Thyroid gland (tissue), 4 donors: ENCODE results near the gene RFX2.

Experiments
- POLR2A ChIP-seq, 2 donors: fragments of 450-650 bp; IDR thresholded peaks; one replicate each; pipeline ENCODE4 v1.6.1; 2017; ENCODE audit warnings: antibody characterized with exemption in 2 of 2, mild to moderate bottlenecking in 2 of 2, moderate library complexity in 1 of 2
- TF ChIP-seq, protein P1 (sequence below), 6 experiments: fragments of 200-600 bp in 3 of 6; fragments of 450-650 bp in 3 of 6; sonication (generic) in 3 of 6; IDR thresholded peaks; one replicate each; pipeline ENCODE4 v1.5.1; 2016 to 2019; ENCODE audit warnings: antibody characterized with exemption in 6 of 6, mild to moderate bottlenecking in 2 of 6, inconsistent platforms in 1 of 6, moderate library complexity in 1 of 6

DNA sequence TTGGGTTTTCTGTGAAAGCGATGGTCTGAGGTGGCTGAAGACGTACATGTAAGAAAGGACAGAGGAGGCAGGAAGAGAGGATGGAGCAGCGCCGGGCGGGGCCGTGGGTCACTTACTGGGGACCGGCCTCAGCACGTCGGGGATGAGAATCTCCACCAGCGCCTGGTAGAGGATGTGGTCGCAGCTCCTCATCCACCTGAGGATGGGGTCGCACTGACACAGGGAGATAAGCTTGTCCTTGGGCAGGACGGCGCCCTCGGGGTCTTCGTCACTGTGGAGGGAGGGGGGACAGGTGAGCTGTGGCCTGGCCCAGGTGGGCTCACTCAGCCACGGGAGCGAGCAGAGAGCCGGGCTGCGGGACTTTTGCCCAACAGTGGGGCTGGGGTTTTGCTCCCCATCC lies 103.4 kb downstream of the RFX2 start:
- TF ChIP-seq POLR2A (IDR thresholded peaks at IDR 0.05), result no peak
- TF ChIP-seq, protein P1, sequence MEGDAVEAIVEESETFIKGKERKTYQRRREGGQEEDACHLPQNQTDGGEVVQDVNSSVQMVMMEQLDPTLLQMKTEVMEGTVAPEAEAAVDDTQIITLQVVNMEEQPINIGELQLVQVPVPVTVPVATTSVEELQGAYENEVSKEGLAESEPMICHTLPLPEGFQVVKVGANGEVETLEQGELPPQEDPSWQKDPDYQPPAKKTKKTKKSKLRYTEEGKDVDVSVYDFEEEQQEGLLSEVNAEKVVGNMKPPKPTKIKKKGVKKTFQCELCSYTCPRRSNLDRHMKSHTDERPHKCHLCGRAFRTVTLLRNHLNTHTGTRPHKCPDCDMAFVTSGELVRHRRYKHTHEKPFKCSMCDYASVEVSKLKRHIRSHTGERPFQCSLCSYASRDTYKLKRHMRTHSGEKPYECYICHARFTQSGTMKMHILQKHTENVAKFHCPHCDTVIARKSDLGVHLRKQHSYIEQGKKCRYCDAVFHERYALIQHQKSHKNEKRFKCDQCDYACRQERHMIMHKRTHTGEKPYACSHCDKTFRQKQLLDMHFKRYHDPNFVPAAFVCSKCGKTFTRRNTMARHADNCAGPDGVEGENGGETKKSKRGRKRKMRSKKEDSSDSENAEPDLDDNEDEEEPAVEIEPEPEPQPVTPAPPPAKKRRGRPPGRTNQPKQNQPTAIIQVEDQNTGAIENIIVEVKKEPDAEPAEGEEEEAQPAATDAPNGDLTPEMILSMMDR (IDR thresholded peaks at IDR 0.05), result no peak
